ENCODE measurements around the gene GRIFIN.
A peak's percentile ranks its signal among the peaks of the same experiment; 100 is the strongest.

The GRIFIN gene

GRCh38 chr7:2438186-2438585 lies 38.0 kb downstream of the GRIFIN start:
- DNase-seq (ENCODE audit: low spot score), result no peak
- TF ChIP-seq CTCF (IDR thresholded peaks at IDR 0.05), result no peak
- H3K4me3 ChIP-seq, result no peak overlapping the region
- peak overlapping the region in 1 of 2 donors; percentile 69 for H3K27ac ChIP-seq

GRCh38 chr7:2437537-2438148 lies 38.6 kb downstream of the GRIFIN start:
- H3K4me3 ChIP-seq, result no peak overlapping the region
- H3K27ac ChIP-seq, result peak overlapping the region in 1 of 2 donors; percentile 69
- no peak for TF ChIP-seq CTCF (IDR thresholded peaks at IDR 0.05)
- no peak for DNase-seq (ENCODE audit: low spot score)

GRCh38 chr7:2437136-2437535 lies 39.1 kb downstream of the GRIFIN start:
- H3K27ac ChIP-seq, result peak overlapping the region in 1 of 2 donors; percentile 69
- DNase-seq (ENCODE audit: low spot score), result no peak

GRCh38 chr7:2436341-2437104 lies 39.7 kb downstream of the GRIFIN start:
- no peak for DNase-seq (ENCODE audit: low spot score)
- no peak overlapping the region for H3K4me3 ChIP-seq
- no peak overlapping the region for H3K27ac ChIP-seq
- no peak for TF ChIP-seq CTCF (IDR thresholded peaks at IDR 0.05)

More at GRCh38 chr7:2437136-2437535, 39.1 kb downstream of the GRIFIN start:
- no peak for TF ChIP-seq CTCF (IDR thresholded peaks at IDR 0.05)
- H3K4me3 ChIP-seq, result no peak overlapping the region

- no peak for DNase-seq (ENCODE audit: low spot score)
- H3K4me3 ChIP-seq, result no peak overlapping the region
- TF ChIP-seq CTCF (IDR thresholded peaks at IDR 0.05), result no peak
- H3K27ac ChIP-seq, result no peak overlapping the region
Observed at GRCh38 chr7:2435146-2435545, 41.1 kb downstream of the GRIFIN start.

- H3K27ac ChIP-seq, result no peak overlapping the region
- no peak overlapping the region for H3K4me3 ChIP-seq
- no peak for TF ChIP-seq CTCF (IDR thresholded peaks at IDR 0.05)
- no peak for DNase-seq (ENCODE audit: low spot score)
Observed at GRCh38 chr7:2433713-2434550, 42.3 kb downstream of the GRIFIN start.

Data from coronary artery (tissue), 2 donors.